ENCODE measurements around the gene CDK9.

DNA sequence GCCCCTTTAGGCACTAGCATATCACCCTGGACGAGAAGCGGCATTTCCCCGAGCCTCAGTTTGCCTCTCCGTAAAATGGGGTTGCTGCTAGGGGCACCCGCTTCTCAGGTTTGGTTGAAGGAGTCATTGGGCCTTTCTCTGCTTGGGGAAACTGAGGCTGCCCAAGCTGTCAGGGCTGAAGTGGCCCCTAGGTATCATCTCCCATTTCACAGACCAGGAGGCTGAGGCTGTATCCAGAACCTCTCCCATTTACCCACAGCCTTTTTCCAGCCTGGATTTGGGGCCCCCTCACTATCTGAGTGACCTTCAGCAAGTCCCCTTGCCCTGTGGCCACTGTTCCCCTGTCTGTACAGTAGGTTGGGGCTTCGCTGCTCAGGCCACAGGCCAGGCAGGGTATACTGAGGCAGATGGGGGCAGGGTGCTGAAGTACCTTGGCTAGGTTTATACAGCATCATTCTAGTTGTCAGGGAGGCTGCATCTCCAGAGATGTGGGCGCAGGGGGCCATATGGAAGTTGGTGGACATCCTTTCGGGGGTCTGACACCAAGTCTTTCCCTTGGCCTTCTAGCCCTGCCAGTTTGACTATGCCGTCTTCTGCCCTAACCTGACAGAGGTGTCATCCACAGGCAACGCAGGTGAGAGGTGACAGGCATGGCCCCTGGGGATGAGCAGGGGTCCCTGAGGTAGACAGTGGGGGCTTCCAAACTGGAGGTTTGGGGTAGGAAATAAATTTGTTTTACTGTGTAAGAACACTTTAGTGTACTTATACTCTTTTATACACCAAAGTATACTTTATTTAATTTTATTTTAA lies 24.7 kb downstream of the CDK9 start:
- TF ChIP-seq, protein P1, sequence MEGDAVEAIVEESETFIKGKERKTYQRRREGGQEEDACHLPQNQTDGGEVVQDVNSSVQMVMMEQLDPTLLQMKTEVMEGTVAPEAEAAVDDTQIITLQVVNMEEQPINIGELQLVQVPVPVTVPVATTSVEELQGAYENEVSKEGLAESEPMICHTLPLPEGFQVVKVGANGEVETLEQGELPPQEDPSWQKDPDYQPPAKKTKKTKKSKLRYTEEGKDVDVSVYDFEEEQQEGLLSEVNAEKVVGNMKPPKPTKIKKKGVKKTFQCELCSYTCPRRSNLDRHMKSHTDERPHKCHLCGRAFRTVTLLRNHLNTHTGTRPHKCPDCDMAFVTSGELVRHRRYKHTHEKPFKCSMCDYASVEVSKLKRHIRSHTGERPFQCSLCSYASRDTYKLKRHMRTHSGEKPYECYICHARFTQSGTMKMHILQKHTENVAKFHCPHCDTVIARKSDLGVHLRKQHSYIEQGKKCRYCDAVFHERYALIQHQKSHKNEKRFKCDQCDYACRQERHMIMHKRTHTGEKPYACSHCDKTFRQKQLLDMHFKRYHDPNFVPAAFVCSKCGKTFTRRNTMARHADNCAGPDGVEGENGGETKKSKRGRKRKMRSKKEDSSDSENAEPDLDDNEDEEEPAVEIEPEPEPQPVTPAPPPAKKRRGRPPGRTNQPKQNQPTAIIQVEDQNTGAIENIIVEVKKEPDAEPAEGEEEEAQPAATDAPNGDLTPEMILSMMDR (conservative IDR thresholded peaks at IDR 0.05; ENCODE audit: low read length) = no peak
- no peak for TF ChIP-seq EZH2phosphoT487 (IDR thresholded peaks at IDR 0.05; ENCODE audit: borderline replicate concordance, low read depth, low read length)
